HCT116 (cell line): ENCODE results near the gene STK11. TPM values are rescaled to one million over a fixed set of nuclear protein-coding genes. Genes with fewer than 3 reads are reported as not detected.

ENCODE experiments used
- ATAC-seq: fragments of 200-7000 bp; cut with Tn5 transposase; 2 replicates; pipeline ENCODE4 v1.9.1; 2020; ENCODE audit warnings: mild to moderate bottlenecking, moderate library complexity
- BruUV-seq: library from RNA; stranded (reverse); fragments of 400-500 nt; replicated peaks from 2 replicates; lab custom pipeline; 2021; lab: Mats Ljungman, UMichigan
- CTCF ChIA-PET: fragments of 300-600 bp; sonication (Branson Sonifier 250); formaldehyde crosslinking; loops from one replicate; lab custom pipeline; 2021; ENCODE audit warnings: antibody characterized with exemption; lab: Charles Lee
- POLR2A ChIA-PET: fragments of 300-600, 350-600 bp; sonication (Branson Sonifier 250); formaldehyde crosslinking; loops from one replicate; lab custom pipeline; 2021; ENCODE audit warnings: antibody characterized with exemption; lab: Charles Lee
- RAD21 ChIA-PET, 2 experiments: fragments of 300-600 bp; sonication (Branson Sonifier 250); formaldehyde crosslinking; loops; one replicate each; lab custom pipeline; 2023; ENCODE audit warnings: low total read pairs in 2 of 2; ENCODE audit not compliant: uncharacterized antibody in 2 of 2, unreplicated experiment in 2 of 2, low non-redundant PET in 1 of 2; lab: Charles Lee
- DNase-seq: peaks from one replicate; pipeline ENCODE4 v3.0.0-alpha.2; 2010; ENCODE audit warnings: low read depth, low spot score
- H2AFZ ChIP-seq: fragments of 200-600 bp; shearing (Covaris generic), sonication (generic); 2 replicates; pipeline ENCODE4 v1.6.1; 2017; ENCODE audit warnings: low read depth, mixed run types, mixed read lengths, antibody characterized with exemption, low read length; ENCODE audit not compliant: poor library complexity, severe bottlenecking
- H3K27ac ChIP-seq: 2 replicates; pipeline ENCODE4 v1.5.1; 2012; ENCODE audit warnings: low read depth, low read length
- H3K27me3 ChIP-seq: fragments of 200-600 bp; sonication (generic); 2 replicates; pipeline ENCODE4 v1.6.1; 2016; ENCODE audit warnings: mixed run types, low read length, mixed read lengths; ENCODE audit not compliant: insufficient read depth
- H3K36me3 ChIP-seq, 2 experiments: fragments of 200-500 bp in 1 of 2; fragments of 200-600 bp in 1 of 2; sonication (Bioruptor generic) in 1 of 2; sonication (generic) in 1 of 2; 2 replicates each; pipeline versions ENCODE4 v1.5.1 to v1.6.1; 2014 to 2016; ENCODE audit warnings: low read length in 2 of 2, inconsistent platforms in 1 of 2, mixed read lengths in 1 of 2, mixed run types in 1 of 2; ENCODE audit not compliant: insufficient read depth in 2 of 2, control insufficient read depth in 1 of 2
- H3K4me1 ChIP-seq, 2 experiments: fragments of 200-600 bp in 1 of 2; sonication (generic) in 1 of 2; 2 replicates each; pipeline versions ENCODE4 v1.5.1 to v1.6.1; 2012 to 2017; ENCODE audit warnings: low read length in 2 of 2, inconsistent platforms in 1 of 2, mild to moderate bottlenecking in 1 of 2, mixed read lengths in 1 of 2, mixed run types in 1 of 2, moderate library complexity in 1 of 2; ENCODE audit not compliant: insufficient read depth in 2 of 2, control insufficient read depth in 1 of 2
- H3K4me2 ChIP-seq: fragments of 200-600 bp; sonication (generic); 2 replicates; pipeline ENCODE4 v1.6.1; 2017; ENCODE audit warnings: mixed run types, low read length, mixed read lengths
- H3K4me3 ChIP-seq, 2 experiments: fragments of 200-600 bp in 1 of 2; sonication (generic) in 1 of 2; replicated peaks in 1 of 2; 2 replicates each; pipeline ENCODE4 v1.5.1; 2011 to 2016; ENCODE audit warnings: low read length in 2 of 2, control low read depth in 1 of 2, low read depth in 1 of 2, mild to moderate bottlenecking in 1 of 2, mixed read lengths in 1 of 2, mixed run types in 1 of 2
- H3K79me2 ChIP-seq: fragments of 200-600 bp; sonication (generic); 2 replicates; pipeline ENCODE4 v1.6.1; 2017; ENCODE audit warnings: mild to moderate bottlenecking, mixed run types, low read length, moderate library complexity, mixed read lengths; ENCODE audit not compliant: insufficient read depth
- H3K9ac ChIP-seq: fragments of 200-600 bp; sonication (generic); 2 replicates; pipeline ENCODE4 v1.6.1; 2016; ENCODE audit warnings: low read length, mixed read lengths
- H3K9me2 ChIP-seq: fragments of 200-600 bp; sonication (generic), shearing (Covaris generic); 2 replicates; pipeline ENCODE4 v1.6.1; 2017; ENCODE audit warnings: mixed run types, mild to moderate bottlenecking, moderate library complexity; ENCODE audit not compliant: insufficient read depth
- H3K9me3 ChIP-seq, 2 experiments: fragments of 200-500 bp in 1 of 2; fragments of 200-600 bp in 1 of 2; sonication (Bioruptor generic) in 1 of 2; sonication (generic) in 1 of 2; 2 replicates each; pipeline ENCODE4 v1.6.1; 2014 to 2017; ENCODE audit warnings: low read length in 2 of 2, mixed read lengths in 2 of 2, inconsistent platforms in 1 of 2, low read depth in 1 of 2, mild to moderate bottlenecking in 1 of 2, mixed run types in 1 of 2, moderate library complexity in 1 of 2; ENCODE audit not compliant: control insufficient read depth in 1 of 2, insufficient read depth in 1 of 2
- H4K20me1 ChIP-seq: fragments of 200-600 bp; sonication (generic), shearing (Covaris generic); 2 replicates; pipeline ENCODE4 v1.6.1; 2017; ENCODE audit warnings: mixed run types, mild to moderate bottlenecking, moderate library complexity; ENCODE audit not compliant: insufficient read depth
- TCF7L2 ChIP-seq: IDR thresholded peaks from 2 replicates; pipeline ENCODE4 v1.7.0; 2011; ENCODE audit warnings: borderline replicate concordance, inconsistent platforms; ENCODE audit not compliant: insufficient read depth, insufficient read length; ENCODE audit errors: extremely low read depth
- intact Hi-C: fragments of 100-400 bp; cut with micrococcal nuclease; formaldehyde crosslinking; loops from 2 replicates; pipeline ENCODE4 v1.10.0; 2022
- total RNA-seq: library from RNA; stranded (reverse); gene quantifications from one replicate; pipeline ENCODE4 v1.2.1, GENCODE V29; 2021; ENCODE audit not compliant: unreplicated experiment
- TF ChIP-seq, protein P1 (sequence below): IDR thresholded peaks from 2 replicates; pipeline ENCODE4 v1.6.1; 2012; ENCODE audit warnings: low read depth

Gene STK11
- total RNA-seq, 1 experiment from 2014 or later = 86.9 TPM

DNA sequence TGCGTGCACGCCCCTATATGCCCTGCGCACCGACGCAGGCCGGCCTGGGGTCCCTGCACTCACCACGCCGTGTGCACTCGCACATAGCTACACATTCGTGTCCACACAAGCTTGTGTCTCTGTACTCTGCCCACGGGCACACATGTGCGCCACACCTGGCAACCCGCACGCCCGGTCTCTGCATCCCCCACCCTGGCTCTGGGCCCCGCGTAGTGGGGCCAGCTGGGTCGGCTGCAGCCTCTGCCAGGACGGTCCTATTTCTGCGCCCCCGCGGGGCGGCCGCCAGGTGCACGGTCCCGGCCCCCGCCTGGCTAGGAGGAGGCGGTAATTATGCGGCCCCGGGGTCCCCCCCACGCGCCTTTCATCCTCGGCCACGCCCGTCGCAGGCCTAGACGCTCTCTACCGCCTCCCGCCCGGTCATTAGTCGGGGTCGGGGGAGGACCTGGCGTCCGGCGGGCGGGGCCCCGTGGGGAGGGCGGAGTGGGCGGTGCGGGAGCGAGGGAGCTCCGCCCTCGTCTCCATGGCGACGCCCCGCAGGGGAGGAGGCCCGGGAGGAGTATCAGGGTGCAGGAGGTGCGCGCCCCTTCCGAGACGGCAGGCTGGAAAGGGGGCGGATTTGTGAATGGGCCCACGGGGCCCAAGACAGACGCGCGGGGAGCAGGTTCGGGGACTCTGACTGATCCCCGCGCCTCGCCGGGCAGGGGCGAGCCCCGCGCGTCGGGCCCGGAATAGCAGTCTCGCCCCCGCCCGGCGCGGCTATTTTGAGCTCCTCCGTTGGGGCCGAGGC is 60.7 kb downstream of the STK11 start:
- H2AFZ ChIP-seq = no peak overlapping the region
- POLR2A ChIA-PET = interaction anchor here (0.7 to 3.0 kb wide), 11 partner anchors 9 to 406 kb away, joined by 3 to 58 read pairs (median 5); partner anchors contain the start of genes ATP5F1D and FAM174C

More for the DNA sequence above, 60.7 kb downstream of the STK11 start:
- ChIA-PET RAD21 (interaction anchor here (0.6 to 2.1 kb wide), 12 partner anchors 9 to 225 kb away, joined by 3 to 51 read pairs (median 6); partner anchors contain the start of gene ATP5F1D (in 1 of the 2)), CTCF (interaction anchor here (0.6 to 6.5 kb wide), 17 partner anchors 8 to 240 kb away, joined by 3 to 325 read pairs (median 4); partner anchors contain the start of genes ABCA7, ATP5F1D, CNN2 and FAM174C)
- Histone ChIP-seq H3K4me2 (peak overlapping the region; percentile 97), H3K27ac (peak overlapping the region; percentile 99), H3K9me3 (no peaks in the 10 kb centered on the region), H3K36me3 (peaks cover 4 to 6% of the 10 kb centered on the region in 2 experiments; a peak in 3 of 4 replicates), H3K27me3 (no peaks in the 10 kb centered on the region), H4K20me1 (no peaks in the 10 kb centered on the region), H3K9ac (peak overlapping the region; percentile 98), H3K4me3 (peak overlapping the region; percentile 43 to 59), H3K9me2 (no peaks in the 10 kb centered on the region), H3K79me2 (peaks cover 22% of the 10 kb centered on the region), H3K4me1 (peaks cover 52 to 94% of the 10 kb centered on the region in 2 experiments)
- ATAC-seq (peak; percentile 37), DNase-seq (no peak)
- TF ChIP-seq TCF7L2 = peak; percentile 87
- TF ChIP-seq, protein P1, sequence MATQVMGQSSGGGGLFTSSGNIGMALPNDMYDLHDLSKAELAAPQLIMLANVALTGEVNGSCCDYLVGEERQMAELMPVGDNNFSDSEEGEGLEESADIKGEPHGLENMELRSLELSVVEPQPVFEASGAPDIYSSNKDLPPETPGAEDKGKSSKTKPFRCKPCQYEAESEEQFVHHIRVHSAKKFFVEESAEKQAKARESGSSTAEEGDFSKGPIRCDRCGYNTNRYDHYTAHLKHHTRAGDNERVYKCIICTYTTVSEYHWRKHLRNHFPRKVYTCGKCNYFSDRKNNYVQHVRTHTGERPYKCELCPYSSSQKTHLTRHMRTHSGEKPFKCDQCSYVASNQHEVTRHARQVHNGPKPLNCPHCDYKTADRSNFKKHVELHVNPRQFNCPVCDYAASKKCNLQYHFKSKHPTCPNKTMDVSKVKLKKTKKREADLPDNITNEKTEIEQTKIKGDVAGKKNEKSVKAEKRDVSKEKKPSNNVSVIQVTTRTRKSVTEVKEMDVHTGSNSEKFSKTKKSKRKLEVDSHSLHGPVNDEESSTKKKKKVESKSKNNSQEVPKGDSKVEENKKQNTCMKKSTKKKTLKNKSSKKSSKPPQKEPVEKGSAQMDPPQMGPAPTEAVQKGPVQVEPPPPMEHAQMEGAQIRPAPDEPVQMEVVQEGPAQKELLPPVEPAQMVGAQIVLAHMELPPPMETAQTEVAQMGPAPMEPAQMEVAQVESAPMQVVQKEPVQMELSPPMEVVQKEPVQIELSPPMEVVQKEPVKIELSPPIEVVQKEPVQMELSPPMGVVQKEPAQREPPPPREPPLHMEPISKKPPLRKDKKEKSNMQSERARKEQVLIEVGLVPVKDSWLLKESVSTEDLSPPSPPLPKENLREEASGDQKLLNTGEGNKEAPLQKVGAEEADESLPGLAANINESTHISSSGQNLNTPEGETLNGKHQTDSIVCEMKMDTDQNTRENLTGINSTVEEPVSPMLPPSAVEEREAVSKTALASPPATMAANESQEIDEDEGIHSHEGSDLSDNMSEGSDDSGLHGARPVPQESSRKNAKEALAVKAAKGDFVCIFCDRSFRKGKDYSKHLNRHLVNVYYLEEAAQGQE = no peak
- no TSS peak for BruUV-seq
- intact Hi-C loops = loop anchor here (1.0 kb wide), 2 partner anchors 17 to 22 kb away; no protein-coding TSS in a partner anchor
